Colon (tissue), 2 donors: ENCODE data around the gene PSMD11.
"Not testable (repeated sequence)": the region's sequence is repeated elsewhere in the genome, so short reads cannot be mapped to it uniquely, and the experiment has no call there.

Source experiments
- FAIRE-seq: peaks from 2 replicates; lab custom pipeline; 2012; peaks lifted over from hg19 to GRCh38; lab: Jason Lieb, UNC
- donor health status: control.
- donor health status: control.

The PSMD11 gene

DNA sequence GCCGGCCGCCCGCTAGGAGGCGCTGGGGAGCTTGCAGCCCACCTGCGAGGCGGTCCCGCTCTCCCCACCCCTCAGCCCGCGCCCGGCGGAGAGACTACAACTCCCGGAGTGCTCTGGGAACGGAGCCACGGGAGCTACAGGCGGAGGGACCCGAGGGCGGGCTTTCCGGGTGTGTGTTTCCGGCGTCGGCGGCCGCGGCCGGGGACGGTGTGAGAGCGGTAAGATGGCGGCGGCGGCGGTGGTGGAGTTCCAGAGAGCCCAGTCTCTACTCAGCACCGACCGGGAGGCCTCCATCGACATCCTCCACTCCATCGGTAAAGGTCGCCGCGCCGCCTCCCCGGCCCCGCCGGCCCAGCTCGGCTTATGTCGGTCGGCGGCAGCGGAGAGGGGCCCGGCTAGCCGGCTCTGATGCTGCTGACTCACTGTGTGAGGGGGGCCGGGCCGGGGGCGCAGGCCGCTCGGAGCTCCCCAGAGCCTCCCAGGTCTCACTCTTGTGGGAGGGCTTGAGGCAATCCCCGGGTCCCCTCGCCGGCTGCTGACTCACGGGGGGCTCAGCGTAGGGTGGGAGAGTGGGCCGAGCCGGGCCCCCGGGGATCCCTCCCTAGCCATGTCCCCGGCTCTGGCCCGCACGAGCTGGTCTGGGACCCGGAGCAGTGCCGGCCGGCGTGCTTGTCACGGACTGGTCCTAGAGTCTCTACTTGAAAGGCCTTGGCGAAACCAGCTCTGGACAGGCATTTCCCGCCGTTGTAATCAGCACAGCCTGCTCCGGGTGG lies at the start of gene PSMD11:
Gene PSMD11, plus strand, starts transcription at position 210 of the 773 bp plus-strand sequence. Its CDS starts 14 bp downstream, at position 224.
- FAIRE-seq: no peak

DNA sequence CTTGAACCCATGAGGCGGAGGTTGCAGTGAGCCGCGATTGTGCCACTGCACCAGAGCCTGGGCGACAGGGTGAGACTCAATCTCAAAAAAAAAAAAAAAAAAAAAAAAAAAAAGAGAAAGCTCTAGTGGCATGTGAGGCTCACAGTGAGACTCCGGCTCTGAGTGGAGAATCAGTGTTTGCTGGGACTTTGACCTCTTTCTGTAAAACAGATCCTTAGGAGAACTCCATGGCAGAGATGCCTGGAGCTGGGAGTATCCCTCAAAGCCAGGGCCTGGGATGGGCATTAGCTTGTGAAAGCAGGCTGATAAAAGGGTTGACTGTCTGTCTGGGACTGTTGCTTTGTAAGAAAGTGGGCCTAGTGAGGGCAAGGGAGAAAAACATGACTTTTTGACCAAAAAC lies 48.0 kb upstream of the PSMD11 start:
- no peak for FAIRE-seq

DNA sequence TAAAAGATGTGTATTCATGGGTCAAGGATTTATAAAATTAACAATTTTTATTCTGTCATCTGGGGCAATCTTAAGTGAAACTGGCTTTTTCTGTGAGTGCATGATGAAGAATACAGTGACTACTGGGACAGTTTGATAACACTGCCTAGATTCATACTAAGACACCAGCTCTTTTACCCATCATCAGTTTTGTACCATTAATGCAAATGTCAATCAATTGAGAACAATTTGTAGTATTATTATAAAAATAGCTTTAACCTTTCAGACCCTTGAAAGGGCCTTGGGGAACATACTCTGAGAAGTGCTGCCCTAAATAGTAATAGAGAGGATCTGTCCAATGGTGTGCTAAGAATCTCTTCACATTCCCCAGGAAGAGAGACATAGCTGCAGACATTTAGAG lies 45.4 kb upstream of the PSMD11 start:
- FAIRE-seq: no peak

DNA sequence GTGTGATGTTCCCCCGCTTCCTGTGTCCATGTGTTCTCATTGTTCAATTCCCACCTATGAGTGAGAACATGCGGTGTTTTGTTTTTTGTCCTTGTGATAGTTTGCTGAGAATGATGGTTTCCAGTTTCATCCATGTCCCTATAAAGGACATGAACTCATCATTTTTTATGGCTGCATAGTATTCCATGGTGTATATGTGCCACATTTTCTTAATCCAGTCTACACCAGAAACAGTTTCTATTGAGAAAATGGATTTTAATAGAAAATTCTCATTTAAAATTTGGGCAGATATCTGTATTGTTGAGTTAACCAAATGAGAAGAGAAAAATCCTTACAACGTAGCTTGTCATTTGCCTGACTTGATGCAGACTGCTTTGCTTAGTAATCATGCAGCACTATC lies 34.2 kb upstream of the PSMD11 start:
- not testable (repeated sequence) for FAIRE-seq

DNA sequence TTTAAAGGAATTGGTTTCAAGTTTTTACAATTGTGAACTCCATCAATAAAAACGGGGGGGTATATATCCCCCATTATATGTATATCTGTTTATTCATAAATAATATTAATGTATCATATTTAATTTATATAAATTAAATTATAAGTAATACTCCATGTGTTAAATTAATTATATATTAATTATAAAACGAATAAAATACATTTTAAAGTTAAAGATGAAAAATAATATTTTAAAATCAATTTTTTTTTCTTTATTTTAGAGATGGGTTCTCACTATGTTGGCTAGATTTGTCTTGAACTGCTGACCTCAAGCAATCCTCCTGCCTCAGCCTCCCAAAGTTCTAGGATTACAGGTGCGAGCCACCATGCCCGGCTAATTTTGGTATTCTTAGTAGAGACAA lies 17.4 kb upstream of the PSMD11 start:
- FAIRE-seq: no peak

DNA sequence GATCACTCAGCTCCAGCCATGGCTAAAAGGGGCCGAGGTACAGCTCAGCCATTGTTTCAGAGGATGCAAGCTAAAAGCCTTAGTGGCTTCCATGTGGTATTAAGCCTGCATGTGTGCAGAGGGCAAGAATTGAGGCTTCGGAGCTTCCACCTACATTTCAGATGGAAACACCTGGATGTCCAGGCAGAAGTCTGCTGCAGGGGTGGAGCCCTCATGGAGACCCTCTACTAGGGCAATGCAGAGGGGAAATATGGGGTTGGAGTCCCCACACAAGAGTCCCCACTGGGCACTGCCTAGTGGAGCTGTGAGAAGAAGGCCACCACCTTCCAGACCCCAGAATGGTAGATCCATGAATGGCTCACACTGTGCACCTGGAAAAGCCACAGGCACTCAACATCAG lies 14.7 kb upstream of the PSMD11 start:
- FAIRE-seq: no peak

DNA sequence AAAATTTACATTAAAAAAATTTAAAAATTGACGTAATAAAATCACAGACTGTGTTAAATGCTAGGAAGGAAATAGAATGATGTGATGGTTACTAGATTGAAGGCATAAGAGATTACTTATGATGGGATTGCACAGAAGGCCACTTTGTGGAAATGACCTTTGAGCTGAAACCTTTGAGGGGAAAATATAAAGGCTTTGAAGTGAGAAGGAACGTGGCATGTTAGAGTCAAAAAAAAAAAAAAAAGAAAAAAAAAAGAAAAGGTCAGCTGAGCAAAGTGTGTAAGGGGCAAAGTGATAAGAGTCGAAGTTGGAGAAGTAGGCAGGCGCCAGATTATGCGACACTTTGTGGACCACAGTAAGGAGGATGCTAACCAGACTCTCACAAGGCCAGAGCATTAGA lies 3.6 kb upstream of the PSMD11 start:
- FAIRE-seq: no peak

DNA sequence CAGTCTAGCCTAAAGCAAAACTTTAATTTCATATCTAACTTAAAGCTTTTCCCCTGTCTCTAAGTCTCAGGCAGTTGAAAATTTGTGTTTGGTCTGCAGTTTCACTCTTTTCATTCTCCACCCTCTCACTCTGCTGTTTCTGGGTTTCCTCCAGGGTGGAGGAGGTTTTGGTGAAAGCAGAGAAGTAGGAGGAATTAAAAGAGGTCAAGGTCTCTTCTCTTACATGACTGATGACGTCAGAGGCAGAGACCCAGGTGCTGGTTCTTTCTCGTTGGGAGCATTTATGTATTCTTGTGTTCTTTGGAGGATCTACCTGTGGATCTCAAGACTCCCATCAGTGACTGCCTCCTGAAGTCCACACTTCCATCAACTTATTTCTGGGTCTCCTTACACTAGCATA lies 2.4 kb upstream of the PSMD11 start:
- no peak for FAIRE-seq

DNA sequence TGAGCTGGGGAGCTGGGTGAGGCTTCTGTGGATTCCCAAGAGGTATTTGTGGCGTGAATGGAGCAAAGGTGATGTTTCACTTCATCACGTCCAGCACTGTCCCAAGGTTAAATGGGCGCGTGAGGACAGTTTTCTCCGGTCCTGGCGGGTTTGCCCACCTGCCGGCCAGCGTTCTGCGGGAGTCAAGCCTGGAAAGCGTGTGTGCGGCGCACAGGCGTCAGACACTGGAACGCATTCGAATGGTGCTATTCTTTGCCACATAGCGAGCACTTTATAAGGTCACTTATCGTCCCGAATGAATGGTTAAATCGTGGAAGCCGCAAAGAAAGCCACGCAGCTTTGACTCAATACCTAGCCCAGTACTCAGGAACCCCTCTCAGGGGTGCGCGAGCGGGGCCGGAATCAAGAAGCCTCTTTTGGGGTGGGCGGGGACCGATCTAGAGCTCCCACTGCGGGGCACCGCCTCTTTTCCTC lies 446 bp upstream of the PSMD11 start:
- FAIRE-seq: no peak

DNA sequence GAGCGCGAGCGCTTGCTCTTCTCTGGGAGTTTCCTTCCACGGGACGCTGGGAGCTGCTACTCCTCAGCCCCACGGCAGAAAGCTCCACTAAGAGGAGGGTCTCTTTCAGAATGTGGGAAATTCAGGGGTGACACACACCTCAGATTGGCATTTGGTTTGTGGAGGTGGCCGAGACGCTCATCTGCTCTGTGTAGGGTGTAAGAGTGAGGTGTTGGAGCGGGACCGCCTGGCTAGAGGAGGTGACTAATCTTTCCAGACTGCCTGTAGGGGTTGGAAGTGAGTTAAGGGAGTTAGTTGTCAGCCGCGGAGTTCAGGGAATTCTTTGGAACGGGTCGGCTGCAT lies 735 bp downstream of the PSMD11 start:
- no peak for FAIRE-seq

DNA sequence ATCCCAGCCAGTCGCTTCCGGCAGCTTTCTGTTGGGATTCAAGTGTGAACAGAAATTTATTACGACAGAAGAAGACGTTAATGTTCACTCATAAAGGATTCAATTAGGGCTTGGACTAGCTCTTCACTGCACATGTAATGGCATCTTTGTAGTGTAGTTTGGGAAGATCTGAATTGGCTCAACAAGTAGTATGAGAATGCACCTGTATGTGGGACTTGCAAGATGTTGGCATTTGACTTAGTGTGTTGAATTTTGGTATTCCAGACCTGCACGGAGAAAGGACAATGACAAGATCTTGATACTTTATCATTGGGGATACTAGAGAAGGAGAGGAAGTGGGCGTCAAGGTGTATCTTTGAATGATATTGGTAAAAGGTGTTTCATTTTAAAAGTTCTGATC lies 1.2 kb downstream of the PSMD11 start:
- FAIRE-seq: no peak

DNA sequence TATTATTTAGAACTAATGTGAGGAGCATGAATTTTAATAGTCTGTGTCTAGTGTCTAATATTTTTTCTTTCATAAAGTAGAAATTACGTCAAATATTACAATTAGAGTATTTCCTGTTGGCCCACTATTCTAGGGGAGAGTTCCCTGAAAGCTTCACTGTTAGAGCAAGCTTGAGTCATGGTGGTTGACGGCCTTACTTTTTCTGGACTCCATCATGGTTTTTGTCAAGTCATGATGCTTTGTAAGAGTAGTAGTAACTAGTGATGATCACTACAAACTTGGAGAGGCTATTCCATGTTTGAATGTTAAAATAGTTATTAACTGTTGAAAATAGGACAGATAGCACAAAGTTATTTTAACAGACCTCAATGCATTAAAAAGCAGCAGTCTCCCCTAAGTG lies 1.7 kb downstream of the PSMD11 start:
- FAIRE-seq: no peak

DNA sequence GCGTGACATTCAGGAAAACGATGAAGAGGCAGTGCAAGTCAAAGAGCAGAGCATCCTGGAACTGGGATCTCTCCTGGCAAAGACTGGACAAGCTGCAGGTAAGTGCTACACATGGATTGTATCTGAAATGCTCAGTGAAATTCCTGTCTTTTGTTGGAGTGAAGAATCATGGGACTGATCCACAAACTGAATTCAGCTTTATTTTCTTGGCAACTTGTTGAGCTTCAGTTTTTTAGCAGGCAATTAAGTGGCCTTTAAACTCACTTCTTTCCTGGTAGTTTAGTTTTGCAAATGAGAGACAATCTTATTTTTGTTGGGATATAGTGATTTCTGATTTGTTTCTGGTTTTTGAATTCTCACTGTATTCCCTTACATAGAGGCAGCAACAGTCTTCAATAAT lies 2.6 kb downstream of the PSMD11 start:
- FAIRE-seq: no peak

DNA sequence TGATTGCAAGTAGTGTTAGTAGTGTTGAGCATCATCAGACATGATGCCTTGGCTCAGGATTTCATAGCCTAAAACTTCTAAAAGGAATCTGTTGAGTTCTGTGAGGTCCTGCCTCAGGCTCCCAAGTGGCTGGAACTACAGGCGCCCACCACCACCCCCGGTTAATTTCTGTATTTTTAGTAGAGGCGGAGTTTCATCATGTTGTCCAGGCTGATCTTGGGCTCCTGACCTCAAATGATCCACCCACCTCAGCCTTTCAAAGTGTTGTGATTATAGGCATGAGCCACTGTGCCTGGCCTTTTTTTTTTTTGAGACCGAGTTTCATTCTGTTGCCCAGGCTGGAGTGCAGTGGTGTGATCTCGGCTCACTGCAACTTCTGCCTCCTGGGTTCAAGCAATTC lies 5.7 kb downstream of the PSMD11 start:
- no peak for FAIRE-seq

DNA sequence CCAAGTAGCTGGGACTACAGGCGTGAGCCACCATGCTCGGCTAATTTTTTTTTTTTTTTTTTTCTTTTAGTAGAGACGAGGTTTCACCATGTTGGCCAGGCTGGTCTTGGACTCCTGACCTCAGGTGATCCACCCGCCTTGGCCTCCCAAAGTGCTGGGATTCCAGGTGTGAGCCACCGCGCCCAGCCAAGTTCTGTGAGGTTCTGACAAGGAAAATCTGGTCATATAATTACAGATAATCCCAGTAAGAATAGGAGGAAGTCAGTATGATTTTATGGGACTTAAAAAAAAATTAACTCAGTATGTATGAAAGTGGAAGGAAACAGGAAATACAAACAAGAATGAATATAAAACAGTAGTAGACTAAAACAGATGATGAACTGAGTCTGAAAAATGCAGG lies 6.1 kb downstream of the PSMD11 start:
- not testable (repeated sequence) for FAIRE-seq

DNA sequence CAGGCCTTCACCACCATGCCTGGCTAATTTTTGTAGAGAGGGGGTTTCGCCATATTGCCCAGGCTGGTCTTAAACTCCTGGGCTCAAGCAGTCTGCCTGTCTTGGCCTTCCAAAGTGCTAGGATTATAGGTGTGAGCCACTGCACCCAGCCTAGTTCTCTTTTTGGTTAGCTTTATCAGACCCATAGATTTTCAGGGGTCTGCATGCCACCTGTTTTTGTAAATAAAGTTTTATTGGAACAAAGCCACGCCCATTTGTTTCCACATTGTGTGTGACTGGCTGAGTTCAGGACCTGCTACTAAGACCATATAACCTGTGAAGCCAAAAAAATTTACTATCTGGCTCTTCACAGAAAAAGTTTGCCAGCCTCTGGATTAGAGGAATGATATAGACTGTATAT lies 7.6 kb downstream of the PSMD11 start:
- no peak for FAIRE-seq

DNA sequence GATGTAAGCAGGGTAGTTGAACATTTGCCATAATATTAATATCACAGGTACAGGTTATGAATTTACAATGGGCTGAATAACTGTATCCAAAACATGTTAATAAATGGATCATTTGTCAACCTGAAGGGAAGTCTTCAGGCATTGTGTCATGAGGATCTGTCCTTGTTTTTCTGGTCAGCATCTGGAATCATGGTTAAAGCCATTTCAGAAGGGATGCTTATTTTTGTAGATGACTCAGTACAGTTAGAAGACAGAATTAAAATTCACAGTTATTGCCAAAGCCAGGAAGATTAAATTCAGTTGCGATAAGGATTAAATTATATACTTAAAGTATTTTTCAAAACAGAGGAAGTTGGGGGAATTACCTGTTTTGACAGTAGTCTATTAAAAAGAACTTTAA lies 8.0 kb downstream of the PSMD11 start:
- FAIRE-seq: no peak

DNA sequence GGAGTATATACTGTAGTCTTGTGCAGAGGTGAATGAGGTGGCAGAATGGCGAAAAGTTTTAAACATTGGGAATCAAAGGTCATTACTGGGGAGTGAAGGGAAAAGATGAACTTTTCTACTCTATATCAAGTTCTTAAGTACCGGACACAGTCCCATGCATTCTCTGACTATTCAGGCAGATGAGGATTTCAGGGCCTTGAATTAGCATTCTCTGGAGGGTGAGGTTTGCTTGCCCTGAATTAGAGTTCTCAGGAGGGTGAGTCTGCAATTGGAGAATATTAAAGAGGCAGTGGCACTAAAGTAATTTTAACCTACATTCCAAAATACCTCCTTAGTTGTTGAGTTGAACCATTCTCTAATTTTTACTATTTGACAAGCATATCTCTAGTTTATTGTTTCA lies 9.1 kb downstream of the PSMD11 start:
- no peak for FAIRE-seq

DNA sequence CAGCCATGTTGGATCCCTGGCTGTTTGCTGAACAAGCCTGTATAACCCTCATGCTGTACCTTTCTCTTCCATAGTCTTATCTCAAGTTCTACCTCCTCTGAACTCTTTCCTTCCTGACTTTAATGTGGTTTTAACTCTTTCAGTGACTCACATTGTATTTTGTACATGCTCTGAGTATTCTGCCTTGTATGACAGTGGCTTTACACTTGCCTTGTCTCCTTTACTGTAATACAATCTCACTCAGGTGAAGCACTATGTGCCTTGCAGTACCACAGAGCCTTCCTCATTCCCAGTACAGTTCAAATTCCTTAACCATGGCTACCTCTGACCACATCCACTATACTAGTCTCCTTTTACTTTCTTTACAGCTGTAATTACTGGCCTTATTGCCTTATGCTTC lies 14.1 kb downstream of the PSMD11 start:
- no peak for FAIRE-seq

DNA sequence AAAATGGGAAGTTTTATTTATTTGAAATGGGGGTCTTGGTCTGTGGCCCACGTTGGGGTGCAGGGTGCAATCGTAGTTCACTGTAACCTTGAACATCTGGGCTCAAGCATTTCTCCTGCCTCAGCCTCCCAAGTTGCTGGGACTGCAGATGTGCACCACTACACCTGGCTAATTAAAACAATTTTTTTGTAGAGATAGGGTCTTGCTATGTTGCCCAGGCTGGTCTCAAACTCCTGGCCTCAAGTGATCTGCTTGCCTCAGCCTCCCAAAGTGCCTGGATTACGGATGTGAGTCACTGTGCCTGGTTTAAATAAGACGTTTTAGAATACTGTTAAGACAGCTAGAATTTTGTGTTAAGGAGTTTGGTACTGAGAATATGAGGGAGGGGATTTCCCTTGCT lies 15.7 kb downstream of the PSMD11 start:
- FAIRE-seq: no peak

DNA sequence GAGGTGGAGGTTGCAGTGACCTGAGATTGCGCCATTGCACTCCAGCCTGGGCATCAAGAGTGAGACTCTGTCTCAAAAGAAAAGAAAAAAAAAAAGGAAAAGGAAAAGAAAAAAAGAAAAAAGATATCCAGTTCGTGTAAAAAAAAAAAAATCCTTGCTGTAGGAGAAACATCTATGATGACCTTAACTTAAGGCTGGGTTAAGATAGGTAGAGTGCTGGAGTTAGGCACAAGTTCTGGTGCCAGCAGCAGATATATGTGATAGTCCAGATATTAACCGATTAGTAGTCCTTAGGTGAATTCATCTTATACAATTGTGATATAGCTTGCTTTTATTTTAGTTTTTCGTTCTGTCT lies 17.2 kb downstream of the PSMD11 start:
- FAIRE-seq: no peak

DNA sequence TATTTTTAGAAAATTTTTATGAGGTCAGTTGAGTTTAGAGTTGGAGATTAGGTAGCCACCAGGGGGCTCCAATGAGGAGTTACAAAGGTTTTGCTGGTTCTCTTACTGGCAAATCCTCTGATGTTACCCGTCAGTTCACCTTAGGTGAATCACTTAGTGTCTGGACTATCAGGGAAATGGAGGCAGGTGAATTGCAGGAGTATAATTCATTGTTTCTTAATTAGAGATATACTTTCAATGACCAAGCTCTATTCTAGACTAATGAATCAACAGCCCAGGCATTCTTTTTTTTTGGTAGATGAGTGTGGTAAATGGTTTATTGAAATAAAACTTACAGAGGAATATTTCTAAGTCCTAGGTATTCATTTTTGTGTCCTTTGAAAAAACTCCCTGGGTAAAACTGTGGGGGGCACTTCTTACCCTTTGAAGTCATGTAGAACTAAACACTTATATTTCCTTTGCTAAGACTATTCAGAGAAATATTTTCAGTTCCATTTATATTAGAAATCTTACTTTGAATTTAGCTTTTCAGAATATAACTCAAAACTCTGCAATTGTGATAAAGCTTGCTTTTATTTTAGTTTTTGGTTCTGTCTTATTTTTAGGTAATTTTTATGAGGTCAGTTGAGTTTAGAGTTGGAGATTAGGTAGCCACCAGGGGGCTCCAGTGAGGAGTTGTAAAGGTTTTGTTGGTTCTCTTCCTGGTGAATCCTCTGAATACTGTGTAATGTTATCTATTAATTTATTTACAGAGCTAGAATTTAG lies 17.7 kb downstream of the PSMD11 start:
- FAIRE-seq: no peak

DNA sequence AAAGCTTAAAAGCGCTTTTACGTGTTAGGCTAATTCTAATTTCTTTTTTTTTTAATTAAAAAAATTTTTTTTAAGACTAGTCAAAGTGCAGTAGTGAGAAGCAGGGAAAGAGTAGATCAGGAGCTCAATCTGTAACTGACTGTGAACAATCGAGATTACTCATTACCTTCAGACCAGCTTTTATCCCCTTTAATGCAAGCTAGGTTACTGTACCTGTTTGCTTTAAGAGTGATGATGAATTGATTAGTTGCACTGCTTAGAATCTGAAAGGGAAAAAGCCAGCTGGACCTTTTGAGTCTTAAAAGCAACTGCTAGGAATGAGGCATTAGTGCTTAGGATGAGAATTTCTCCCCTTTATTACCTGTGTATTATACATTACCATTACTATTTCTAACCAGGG lies 19.0 kb downstream of the PSMD11 start:
- FAIRE-seq: no peak

DNA sequence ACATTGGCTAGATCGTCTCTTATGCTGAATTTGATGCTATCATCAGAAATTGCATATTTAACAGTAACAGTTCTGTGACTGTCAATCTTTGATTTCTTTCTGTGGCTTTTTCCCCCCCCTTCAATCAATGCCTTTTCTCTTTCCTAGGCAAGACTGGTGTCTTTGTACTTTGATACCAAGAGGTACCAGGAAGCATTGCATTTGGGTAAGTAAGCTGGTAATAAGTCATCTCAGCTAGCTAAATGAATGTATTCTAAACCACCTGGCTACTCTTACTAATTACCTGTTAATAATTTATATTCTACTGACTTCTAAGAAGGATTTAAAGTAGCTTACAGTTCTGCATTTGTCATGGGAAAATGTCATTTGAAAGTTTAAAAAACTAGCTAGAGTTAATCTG lies 20.1 kb downstream of the PSMD11 start:
- FAIRE-seq: no peak
